Measurements from ENCODE around the gene GPR35. TPM values are rescaled to one million over a fixed set of nuclear protein-coding genes. Genes with fewer than 3 reads are reported as not detected.

Gene GPR35
- total RNA-seq, 1 donor from 2014 or later = 0.34 TPM

DNA sequence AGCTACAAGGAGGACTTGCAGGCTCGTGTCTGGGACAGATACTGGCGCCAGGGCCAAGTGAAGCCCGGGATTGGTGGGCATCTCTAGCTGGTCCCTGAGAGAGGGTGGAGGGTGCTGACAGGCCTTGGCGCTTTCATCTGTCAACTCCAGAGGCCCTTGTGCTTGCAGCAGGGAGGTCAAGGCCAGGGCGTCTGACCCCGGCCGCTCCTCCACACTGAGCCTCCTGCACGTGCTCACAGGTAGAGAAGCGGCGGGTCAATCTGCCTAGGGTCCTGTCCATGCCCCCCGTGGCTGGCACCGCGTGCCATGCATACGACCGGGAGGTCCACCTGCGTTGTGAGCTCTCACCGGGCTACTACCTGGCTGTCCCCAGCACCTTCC lies 29.2 kb upstream of the GPR35 start:
- TF ChIP-seq, protein P1, sequence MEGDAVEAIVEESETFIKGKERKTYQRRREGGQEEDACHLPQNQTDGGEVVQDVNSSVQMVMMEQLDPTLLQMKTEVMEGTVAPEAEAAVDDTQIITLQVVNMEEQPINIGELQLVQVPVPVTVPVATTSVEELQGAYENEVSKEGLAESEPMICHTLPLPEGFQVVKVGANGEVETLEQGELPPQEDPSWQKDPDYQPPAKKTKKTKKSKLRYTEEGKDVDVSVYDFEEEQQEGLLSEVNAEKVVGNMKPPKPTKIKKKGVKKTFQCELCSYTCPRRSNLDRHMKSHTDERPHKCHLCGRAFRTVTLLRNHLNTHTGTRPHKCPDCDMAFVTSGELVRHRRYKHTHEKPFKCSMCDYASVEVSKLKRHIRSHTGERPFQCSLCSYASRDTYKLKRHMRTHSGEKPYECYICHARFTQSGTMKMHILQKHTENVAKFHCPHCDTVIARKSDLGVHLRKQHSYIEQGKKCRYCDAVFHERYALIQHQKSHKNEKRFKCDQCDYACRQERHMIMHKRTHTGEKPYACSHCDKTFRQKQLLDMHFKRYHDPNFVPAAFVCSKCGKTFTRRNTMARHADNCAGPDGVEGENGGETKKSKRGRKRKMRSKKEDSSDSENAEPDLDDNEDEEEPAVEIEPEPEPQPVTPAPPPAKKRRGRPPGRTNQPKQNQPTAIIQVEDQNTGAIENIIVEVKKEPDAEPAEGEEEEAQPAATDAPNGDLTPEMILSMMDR (IDR thresholded peaks at IDR 0.05) = no peak
- no peak for TF ChIP-seq EZH2phosphoT487 (IDR thresholded peaks at IDR 0.05)
- TF ChIP-seq EZH2 (IDR thresholded peaks at IDR 0.05) = no peak
- no peaks in the 10 kb centered on the region for H3K36me3 ChIP-seq

DNA sequence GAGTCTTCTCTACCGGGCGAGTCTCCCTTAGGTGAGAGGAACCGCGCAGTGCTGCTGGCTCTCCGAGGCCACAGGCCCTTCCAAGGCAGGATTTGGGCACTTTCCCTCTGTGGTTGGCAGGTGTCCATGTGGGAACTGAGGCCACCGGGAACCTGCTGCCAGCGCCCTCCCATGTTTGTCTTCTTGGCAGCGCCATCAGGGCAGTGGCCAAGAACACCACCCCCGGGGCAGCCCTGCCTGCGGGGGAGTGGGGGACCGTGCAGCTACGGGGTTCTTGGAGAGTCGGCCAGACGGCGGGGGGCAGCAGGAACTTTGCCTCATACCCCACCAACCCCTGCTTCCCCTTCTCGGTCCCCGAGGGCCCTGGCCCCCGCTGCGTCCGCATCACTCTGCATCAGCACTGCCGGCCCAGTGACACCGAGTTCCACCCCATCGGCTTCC lies 28.8 kb upstream of the GPR35 start:
- DNase-seq (ENCODE audit: low spot score) = no peak

More for the DNA sequence above, 29.2 kb upstream of the GPR35 start:
- peaks cover 11% of the 10 kb centered on the region for H4K20me1 ChIP-seq (ENCODE audit: low read depth)
- H2AFZ ChIP-seq (replicated peaks) = no peak overlapping the region
- no peak overlapping the region for H3K27ac ChIP-seq
- Mint-ChIP-seq H3K4me3 (no peak overlapping the region), H3K36me3 (peaks cover 5% of the 10 kb centered on the region), H3K4me1 (no peaks in the 10 kb centered on the region), H3K27me3 (ENCODE audit: insufficient read depth, low read depth) (no peaks in the 10 kb centered on the region), H3K9me3 (no peaks in the 10 kb centered on the region), H3K27ac (no peak overlapping the region)
- DNase-seq (ENCODE audit: low spot score) = no peak
- no peaks in the 10 kb centered on the region for H3K27me3 ChIP-seq
- no peak overlapping the region for H3K4me2 ChIP-seq
- H3K9me3 ChIP-seq (ENCODE audit: low read depth) = no peaks in the 10 kb centered on the region
- H3K4me1 ChIP-seq = no peaks in the 10 kb centered on the region
- no peaks in the 10 kb centered on the region for H3K79me2 ChIP-seq (ENCODE audit: low read depth)
- no peaks in the 10 kb centered on the region for H3F3A ChIP-seq (ENCODE audit: low read depth)
- no peak overlapping the region for H3K9ac ChIP-seq
- H3K4me3 ChIP-seq = no peak overlapping the region

DNA sequence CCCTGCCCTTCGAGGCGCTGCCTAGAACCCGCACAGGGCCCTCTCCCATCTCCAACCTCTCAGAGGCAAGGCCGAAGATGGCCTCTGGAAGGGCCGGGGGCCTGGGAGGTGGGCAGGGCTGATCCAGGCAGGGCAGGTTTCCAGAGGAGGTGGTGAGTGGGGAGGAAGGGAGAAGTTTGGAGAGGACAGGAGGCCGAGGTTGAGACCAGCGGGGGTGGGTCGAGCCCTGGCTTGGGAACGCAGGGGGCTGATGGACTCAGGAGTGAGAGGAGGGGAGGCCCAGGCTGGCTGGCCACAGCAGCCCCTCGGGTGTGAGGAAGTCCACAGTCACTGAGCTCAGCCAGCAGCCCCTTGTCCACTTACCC lies 28.2 kb upstream of the GPR35 start:
- H3K27ac ChIP-seq = no peak overlapping the region
- H2AFZ ChIP-seq (replicated peaks) = no peak overlapping the region
- H3K9me3 Mint-ChIP-seq = no peaks in the 10 kb centered on the region
- H3K4me1 Mint-ChIP-seq = no peaks in the 10 kb centered on the region
- no peaks in the 10 kb centered on the region for H3K27me3 Mint-ChIP-seq (ENCODE audit: insufficient read depth, low read depth)
- no peaks in the 10 kb centered on the region for H3K27me3 ChIP-seq
- H3K4me3 Mint-ChIP-seq = no peak overlapping the region
- no peaks in the 10 kb centered on the region for H3K9me3 ChIP-seq (ENCODE audit: low read depth)
- H3K9ac ChIP-seq = no peak overlapping the region
- H3K4me3 ChIP-seq = no peak overlapping the region
- no peaks in the 10 kb centered on the region for H3K36me3 ChIP-seq
- H3K27ac Mint-ChIP-seq = no peak overlapping the region
- TF ChIP-seq, protein P1 (IDR thresholded peaks at IDR 0.05) = no peak
- TF ChIP-seq EZH2 (IDR thresholded peaks at IDR 0.05) (no peak), EZH2phosphoT487 (IDR thresholded peaks at IDR 0.05) (no peak)
- H3K36me3 Mint-ChIP-seq = peaks cover 5% of the 10 kb centered on the region
- no peaks in the 10 kb centered on the region for H3K79me2 ChIP-seq (ENCODE audit: low read depth)
- H3F3A ChIP-seq (ENCODE audit: low read depth) = no peaks in the 10 kb centered on the region
- H3K4me2 ChIP-seq = no peak overlapping the region
- DNase-seq (ENCODE audit: low spot score) = no peak
- H4K20me1 ChIP-seq (ENCODE audit: low read depth) = peaks cover 11% of the 10 kb centered on the region
- no peaks in the 10 kb centered on the region for H3K4me1 ChIP-seq

More for the DNA sequence above, 28.8 kb upstream of the GPR35 start:
- no peaks in the 10 kb centered on the region for H3K9me3 ChIP-seq (ENCODE audit: low read depth)
- TF ChIP-seq EZH2 (IDR thresholded peaks at IDR 0.05) (no peak), EZH2phosphoT487 (IDR thresholded peaks at IDR 0.05) (no peak)
- TF ChIP-seq, protein P1 (IDR thresholded peaks at IDR 0.05) = no peak
- H3K27me3 Mint-ChIP-seq (ENCODE audit: insufficient read depth, low read depth) = no peaks in the 10 kb centered on the region
- no peak overlapping the region for H3K27ac Mint-ChIP-seq
- no peak overlapping the region for H3K27ac ChIP-seq
- no peaks in the 10 kb centered on the region for H3K36me3 ChIP-seq
- no peaks in the 10 kb centered on the region for H3K9me3 Mint-ChIP-seq
- peaks cover 5% of the 10 kb centered on the region for H3K36me3 Mint-ChIP-seq
- peaks cover 11% of the 10 kb centered on the region for H4K20me1 ChIP-seq (ENCODE audit: low read depth)
- no peaks in the 10 kb centered on the region for H3K79me2 ChIP-seq (ENCODE audit: low read depth)
- H3K4me3 ChIP-seq = no peak overlapping the region
- H3K27me3 ChIP-seq = no peaks in the 10 kb centered on the region
- no peak overlapping the region for H2AFZ ChIP-seq (replicated peaks)
- no peak overlapping the region for H3K9ac ChIP-seq
- H3K4me3 Mint-ChIP-seq = no peak overlapping the region
- H3F3A ChIP-seq (ENCODE audit: low read depth) = no peaks in the 10 kb centered on the region
- H3K4me2 ChIP-seq = no peak overlapping the region
- H3K4me1 ChIP-seq = no peaks in the 10 kb centered on the region
- H3K4me1 Mint-ChIP-seq = no peaks in the 10 kb centered on the region
